ENCODE data around the gene DLX2. TPM values are rescaled to one million over a fixed set of nuclear protein-coding genes. Genes with fewer than 3 reads are reported as not detected.

Gene DLX2
- total RNA-seq, 1 donor from 2014 or later = not detected

DNA sequence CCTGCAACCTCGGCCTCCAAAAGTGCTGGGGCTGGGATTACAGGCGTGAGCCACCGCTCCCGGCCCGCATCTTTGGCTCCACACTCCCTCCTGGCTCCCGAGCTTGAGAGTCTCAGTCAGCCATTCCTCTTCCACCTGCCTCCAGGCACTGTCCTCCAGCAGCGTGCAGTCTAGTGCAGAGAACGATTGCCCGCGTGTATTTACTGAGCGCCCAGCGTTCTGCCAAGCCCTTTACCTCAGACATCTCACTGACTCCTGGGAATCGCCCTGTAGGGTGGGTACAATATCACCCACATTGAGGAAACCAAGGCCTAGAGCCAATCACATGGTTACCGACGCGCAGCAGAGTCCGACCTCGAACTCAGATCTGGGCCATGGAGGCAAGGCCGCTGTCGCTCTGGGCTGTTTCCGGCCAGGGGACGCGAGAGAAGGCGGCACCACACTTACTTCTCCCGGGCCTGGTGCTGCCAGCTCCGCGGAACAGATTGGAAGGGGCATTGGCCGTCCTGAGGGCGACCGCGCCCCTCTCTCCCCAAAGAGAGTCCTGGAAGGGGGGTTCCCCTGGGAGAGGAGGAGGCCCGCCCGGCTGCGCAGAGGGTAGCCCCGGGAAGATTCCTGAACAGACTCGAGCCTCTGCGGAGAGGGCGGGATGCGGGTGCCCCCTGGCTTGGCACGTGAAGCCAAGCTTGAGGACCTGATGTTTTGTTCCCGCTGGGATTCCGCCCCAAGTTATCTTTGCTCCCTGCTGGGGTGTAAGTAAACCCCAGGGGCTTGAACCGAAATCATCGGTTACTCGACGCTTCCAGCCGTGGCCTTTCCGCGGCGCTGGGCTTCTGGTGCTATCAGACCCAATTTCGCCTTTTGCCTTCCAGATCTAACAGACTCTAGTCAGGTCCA, 5.2 kb upstream of the DLX2 start:
- intact Hi-C loops (cut with micrococcal nuclease) = no loop called here

DNA sequence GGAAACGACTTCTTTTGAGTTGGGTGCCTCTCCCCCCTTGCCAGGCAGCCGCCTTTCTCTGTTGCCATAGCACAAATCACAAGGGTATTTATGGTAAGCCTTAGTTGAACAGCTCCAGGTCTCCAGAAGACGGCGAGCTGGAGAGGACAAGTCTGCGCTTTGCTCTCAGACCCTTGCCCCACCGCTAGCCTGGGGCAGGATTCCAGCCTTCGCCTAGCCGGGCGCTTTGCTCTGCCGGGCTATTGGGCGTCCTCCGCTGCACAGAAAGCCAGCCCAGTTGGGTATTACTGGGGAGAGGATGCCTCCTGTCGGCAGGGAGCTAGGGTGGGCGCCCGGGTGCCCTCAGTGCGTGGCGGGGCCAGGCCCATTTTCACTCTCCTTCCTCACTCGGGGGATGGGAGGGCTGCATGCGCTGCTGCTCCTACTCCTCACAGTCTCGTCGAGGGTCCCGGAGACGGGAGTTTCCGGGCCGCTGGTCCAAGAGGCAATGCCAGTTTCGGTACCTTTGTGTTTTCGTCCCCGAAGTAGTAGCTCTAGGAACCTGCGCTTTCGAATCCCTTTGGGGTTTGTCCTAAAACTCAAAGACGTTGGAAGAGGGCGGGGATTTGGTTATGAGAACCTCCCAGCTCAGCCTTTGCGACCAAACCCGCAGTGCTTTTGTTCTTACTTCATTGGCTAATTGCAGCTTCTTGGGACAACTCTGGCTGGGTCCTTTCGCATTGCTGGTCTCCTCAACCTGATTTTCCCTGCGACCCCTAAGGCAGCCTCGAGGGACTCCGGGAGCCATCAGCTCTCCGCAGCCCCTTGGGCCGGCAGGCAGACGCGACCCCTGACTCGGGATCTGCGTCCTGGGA, 3.6 kb upstream of the DLX2 start:
- intact Hi-C loops (cut with micrococcal nuclease) = loop anchor here (1.0 kb wide), 1 partner anchor 20 kb away; no protein-coding TSS in a partner anchor

DNA sequence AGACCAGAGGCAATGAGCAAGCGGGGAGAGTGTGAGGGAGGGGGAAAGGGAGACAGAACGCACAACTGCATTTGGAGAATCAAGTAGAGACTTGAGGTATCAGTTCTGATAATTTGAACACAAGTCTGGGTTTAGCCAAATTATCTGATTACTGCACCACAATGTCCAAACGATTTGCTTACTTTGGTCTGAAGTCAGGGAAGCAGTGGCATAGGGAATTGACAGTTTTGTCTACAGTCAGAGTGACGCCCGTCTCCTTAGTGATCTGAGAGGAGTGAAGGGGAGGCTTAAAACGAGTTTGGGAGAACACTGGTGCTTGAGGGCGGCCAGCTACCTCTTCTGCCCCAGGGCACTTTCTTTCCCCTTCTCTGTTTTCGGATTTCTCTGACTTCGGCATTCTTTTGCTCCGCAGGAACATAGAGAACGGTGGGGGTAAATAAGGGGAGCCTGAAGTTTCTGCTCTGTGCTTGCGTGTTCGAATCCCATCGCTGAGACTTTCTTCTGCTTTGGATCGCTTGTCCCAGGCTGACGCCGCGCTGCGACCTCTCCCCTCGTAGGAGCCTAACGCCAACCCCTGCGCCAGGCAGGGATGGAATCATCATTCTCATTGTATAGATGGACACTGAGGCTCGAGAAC, 2.9 kb upstream of the DLX2 start:
- intact Hi-C loops (cut with micrococcal nuclease) = loop anchor here (1.0 kb wide), 1 partner anchor 19 kb away; no protein-coding TSS in a partner anchor

DNA sequence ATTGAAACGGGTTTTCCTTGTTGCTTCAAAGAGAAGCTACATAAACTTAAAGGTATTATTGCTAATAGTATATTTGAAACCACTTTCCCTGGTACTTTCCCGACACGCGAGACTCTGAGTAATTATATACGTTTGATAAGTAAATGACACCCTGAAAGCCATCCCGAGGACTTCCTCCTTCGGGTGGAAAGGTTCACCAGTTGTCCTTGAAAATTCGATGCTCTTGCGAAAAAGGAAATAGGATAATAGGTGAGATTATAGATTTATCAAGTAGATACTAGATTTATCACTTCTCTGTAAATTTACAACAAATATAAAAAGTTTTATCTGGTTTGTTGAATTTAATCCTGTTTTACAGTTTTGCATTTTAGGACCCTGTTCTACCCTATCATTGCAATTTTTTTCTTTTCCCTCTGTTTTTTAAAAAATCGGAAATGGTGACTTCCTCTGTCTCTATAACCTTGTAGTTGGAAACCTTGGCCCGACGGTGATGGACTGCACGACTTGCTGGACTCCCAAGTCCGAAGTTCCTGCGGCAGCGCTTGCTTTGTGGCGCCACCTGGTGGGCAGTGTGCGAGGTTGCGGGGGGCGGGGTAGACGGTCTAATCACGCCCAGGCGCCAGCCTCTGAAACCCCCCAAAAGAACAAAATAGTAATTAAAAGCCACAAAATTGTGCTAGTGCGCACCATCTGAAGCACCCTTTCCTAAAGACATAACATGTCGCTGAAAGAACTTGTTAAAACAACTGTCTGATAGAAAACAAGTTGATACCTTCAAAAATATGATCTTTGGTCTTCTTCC, 972 bp upstream of the DLX2 start:
- intact Hi-C loops (cut with micrococcal nuclease) = loop anchor here (1.0 to 5.0 kb wide), 10 partner anchors 146 to 1286 kb away; partner anchors contain the start of genes GAD1, PDK1 and SLC25A12

DNA sequence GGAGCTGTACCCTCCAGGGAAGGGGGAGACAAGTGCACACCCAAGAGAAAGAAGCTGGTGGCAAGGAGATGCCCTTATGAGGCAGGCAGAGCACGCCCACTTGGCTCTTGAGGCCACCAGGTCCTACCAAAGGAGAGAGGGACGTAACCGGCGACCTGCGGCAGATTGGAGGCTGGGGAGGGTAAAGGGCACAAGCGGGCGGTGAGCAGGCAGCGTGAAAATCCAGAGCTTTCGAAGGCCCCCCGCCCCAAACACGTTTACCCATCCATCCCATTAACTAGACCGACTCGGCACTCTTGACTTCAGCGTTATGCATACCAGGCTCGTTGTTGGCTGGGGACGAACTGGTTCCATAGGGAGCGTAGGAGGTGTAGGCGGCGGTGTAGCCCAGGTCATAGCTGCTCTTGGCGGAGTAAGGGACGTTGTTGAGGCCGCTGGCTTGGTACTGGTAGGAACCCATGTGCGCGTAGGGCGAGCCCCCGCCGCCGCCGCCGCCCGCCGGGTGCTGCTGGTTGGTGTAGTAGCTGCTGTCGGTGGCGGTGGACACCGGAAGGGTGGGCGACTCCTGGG, 794 bp downstream of the DLX2 start:
- intact Hi-C loops (cut with micrococcal nuclease) = loop anchor here (1.0 to 5.0 kb wide), 5 partner anchors 8 to 1285 kb away; partner anchors contain the start of genes GAD1, PDK1 and SLC25A12

DNA sequence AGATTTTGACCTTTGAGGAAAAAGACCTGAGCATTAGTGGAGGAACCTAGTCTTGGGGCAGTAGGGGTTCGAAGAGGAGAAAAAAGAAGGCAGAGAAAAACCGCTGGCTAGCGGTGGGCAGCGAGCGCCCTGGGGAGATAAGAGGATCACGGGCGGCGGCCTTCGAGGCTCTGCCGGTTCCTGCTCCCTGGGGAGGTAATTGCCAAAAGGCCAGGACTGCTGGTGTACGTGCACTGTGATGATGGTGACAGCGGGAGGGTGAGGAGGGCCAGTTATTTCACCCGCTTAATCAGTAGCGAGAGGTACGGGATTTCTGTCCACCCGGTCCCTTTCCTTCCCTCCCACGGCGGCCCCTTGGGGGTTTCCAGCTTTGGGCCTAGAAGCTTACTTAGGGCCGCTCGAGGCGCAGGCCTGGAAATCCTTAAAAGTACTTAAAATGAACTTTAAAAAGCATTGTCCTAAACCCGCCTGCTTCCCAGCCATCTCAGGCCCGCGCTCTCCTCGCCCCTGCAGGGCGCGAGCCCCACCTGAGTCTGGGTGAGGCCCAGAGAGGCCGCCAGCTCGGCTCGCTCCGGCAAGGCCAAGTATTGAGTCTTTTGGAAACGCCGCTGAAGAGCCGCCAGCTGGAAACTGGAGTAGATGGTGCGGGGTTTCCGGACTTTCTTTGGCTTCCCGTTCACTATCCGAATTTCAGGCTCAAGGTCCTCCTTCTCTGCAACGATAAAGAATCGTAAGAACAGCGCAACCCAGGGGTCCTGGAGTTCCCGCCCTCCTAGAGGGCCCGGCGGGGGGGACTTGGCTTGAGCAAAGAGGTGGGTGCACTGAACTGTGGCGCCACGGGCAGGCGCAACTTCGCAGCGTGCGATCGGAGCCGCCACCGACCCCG, 1.5 kb downstream of the DLX2 start:
- intact Hi-C loops (cut with micrococcal nuclease) = loop anchor here (5.0 kb wide), 3 partner anchors 209 to 1284 kb away; partner anchors contain the start of genes GAD1, PDK1 and SLC25A12

DNA sequence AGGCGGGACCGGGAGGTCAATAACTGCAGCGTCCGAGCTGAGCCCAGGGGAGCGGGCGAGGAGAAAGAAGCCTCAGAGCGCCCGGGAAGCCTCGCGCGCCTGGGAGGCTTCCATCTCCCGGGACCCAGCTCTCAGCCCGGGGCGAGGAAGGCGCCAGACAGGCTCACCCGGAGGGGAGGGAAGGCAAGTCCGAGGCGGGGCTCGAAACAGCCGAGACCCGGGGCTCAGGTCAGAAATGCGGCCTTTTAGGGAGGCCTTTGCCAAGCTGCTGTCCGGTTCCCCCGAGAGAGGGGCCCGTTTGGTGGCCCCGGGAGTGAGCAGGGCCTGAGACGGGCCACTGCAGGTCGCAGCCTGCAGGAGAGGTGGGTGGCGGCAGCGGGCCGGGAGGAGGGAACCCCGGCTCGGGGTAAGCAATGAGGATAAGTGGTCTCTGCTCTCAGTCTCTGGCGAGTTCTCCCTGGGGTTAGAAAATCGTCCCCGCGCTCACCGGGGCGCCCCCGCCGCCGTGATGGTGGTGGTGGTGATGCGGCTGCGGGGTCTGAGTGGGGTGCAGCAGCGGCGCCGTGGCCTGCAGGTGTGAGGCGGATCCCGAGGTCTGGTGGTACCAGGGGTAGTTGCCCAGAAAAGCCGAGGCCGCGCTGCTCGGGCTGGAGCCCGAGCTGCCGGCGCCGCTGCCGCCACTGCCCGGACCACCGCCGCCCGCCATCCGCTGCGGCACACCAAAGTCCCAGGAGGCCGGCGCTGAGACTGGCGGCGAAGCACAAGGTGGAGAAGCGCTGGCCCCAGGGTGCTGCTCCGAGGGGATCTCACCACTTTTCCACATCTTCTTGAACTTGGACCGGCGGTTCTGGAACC, 2.4 kb downstream of the DLX2 start:
- intact Hi-C loops (cut with micrococcal nuclease) = loop anchor here (5.0 kb wide), 3 partner anchors 208 to 1283 kb away; partner anchors contain the start of genes GAD1, PDK1 and SLC25A12

DNA sequence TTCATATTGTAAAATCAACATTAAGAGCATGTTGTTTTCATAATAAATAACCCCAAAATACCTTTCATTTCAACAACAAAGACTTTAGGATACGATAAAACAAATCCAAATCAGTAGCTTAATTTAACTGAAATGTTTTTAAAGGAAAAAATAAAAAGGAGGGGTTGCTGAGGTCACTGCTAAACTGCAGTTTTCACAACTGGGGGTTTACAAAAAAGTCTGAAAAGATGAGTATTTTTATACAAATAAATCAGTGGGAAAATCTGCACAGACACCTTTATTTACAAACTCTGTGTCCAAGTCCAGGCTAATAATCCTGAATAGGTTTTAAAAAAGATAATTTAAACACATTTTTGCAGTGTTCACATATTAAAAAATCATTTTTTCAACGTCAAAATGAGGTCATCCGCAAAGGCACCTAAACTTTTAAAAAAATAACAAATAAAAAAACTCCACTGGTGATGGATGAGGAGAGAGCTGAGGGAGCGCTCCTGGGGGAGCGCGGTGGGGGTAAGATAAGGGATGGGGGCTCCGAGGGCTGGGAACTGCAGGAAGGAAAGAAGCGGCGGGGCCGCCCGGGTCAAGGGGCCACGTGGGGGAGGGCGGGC, 3.1 kb downstream of the DLX2 start:
- intact Hi-C loops (cut with micrococcal nuclease) = loop anchor here (5.0 to 10.0 kb wide), 5 partner anchors 207 to 1382 kb away; partner anchors contain the start of genes GAD1, GORASP2, PDK1 and SLC25A12

DNA sequence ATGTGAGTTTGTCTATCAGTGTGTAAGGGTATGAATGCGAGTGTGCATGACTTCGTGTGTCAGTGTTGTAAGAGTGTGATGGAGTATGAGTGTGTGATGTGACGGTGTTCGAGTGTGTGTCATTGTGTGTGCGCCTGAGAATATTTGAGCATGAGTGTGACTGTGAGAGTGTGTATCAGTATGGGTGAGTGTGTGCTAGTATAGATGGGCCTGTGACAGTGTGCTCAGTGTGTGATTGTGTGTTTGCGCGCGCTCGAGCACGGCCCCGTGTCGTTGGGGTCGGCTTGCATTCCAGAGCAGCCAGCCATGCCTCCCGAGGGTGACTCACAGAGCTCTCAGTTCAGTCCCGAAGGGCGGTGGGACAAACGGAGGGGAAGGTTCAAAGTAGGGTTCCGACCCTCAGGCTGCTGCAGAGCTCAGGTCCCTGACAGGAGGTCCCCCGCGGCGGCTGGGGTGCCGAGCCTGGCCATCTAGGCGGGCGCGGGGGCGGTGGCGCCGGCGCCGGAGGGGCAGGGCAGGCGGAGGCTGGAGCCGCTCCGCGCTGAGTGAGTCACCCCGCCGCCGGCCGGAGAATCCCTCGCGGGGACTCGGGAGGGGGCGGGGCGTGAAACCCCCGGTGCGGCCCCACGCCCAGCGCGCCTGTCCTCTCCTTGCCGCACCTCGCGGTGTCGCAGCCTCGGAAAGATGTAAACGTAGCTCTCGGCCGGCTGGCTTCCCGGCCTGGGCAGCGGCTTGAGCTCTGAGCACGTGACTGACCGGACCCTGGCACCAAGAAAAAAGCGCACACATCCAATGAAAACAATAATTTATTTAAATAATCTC, 3.8 kb downstream of the DLX2 start:
- intact Hi-C loops (cut with micrococcal nuclease) = loop anchor here (5.0 to 10.0 kb wide), 2 partner anchors 1174 to 1382 kb away; partner anchors contain the start of genes GORASP2 and SP5

DNA sequence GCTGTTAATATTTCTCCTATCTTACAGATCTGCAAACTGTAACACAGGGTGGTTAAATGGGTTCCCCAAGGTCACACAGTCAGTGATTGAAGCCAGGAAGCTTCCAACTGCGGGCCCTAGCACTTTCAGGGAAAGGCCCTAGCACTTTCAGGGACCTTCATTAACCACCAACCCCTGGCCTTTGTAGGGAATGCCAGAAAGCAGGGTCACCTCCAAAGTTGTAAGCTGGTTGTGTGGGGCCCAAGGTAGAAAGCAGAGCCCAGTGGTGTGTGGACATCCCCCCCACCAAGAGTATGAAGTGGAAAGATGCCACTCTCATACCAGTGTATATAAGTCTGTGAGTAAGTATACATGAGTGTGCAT, 4.4 kb downstream of the DLX2 start:
- intact Hi-C loops (cut with micrococcal nuclease) = loop anchor here (5.0 to 10.0 kb wide), 2 partner anchors 1173 to 1381 kb away; partner anchors contain the start of genes GORASP2 and SP5

DNA sequence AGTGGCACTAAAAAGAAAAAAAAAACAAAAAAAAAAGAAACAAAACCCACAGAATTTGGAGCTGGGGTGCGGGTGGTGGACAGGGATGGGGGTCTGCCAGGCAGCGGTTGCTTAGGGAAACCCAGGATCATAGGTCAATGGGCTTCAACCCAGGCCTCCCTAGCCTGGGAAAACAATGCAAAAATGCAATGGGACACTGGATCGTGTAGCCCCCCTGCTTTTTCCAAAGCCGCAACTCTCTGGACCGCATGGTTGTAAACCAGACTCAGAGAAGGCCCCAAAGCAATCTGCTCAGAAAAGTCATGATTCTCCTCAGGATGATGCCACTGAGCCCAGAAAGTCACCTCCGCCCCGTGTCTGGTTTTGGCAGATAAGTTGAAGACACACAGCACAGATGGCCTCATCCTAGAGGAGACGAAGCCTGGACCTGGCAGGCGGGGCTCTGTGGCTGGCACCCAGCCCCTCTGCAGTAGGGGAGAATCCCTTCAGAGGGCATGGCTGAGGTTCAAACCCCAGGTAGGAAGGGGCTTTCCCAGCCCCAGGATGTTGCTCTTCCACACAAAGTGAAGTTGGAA, 5.1 kb downstream of the DLX2 start:
- intact Hi-C loops (cut with micrococcal nuclease) = loop anchor here (5.0 to 10.0 kb wide), 2 partner anchors 1173 to 1380 kb away; partner anchors contain the start of genes GORASP2 and SP5

DNA sequence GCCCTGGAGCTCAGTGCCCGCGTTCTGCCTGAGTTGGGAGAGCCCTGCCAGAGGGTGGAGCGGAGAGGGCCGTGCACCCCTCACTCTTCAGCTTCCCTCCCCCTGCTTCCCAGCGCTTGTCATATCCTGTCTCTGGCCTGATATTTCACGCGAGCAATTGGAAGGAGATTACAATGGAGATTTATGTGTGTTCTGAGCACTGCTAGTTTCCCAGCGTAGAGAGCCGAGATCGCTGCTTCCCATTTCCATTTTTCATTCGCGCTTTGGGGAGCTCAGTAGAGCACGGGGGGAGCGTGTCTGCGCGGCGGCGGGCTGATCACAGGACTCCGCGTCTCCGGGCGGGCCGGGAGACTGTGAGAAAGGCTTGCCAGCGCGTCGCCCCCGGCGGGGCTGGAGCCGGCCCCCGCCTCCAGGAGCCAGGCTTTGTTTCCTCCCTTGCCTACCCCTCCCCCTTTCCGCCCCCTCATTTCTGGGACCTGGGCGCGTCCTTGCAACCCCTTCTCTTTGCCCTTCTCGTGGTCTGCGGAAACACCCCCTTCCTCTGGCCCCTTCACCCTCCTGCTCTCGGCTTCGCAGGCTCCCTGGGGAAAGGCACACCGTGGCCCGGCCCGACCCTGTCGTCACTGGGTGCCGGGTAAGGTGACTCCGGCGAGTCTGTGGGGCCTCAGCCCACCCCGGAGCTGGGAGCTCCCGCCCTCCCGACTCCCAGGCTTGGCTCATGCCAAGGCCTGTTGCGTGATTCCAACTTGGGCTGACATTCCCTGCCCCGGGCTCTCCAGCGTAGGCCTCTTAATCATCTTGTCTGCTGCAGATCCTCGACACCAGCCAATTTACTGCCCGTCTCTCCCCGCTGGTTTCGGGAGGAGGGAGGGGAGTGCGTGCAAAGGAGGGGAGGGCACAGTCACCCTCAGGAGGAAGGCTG, 5.8 kb downstream of the DLX2 start:
- intact Hi-C loops (cut with micrococcal nuclease) = loop anchor here (5.0 to 10.0 kb wide), 2 partner anchors 1172 to 1380 kb away; partner anchors contain the start of genes GORASP2 and SP5

DNA sequence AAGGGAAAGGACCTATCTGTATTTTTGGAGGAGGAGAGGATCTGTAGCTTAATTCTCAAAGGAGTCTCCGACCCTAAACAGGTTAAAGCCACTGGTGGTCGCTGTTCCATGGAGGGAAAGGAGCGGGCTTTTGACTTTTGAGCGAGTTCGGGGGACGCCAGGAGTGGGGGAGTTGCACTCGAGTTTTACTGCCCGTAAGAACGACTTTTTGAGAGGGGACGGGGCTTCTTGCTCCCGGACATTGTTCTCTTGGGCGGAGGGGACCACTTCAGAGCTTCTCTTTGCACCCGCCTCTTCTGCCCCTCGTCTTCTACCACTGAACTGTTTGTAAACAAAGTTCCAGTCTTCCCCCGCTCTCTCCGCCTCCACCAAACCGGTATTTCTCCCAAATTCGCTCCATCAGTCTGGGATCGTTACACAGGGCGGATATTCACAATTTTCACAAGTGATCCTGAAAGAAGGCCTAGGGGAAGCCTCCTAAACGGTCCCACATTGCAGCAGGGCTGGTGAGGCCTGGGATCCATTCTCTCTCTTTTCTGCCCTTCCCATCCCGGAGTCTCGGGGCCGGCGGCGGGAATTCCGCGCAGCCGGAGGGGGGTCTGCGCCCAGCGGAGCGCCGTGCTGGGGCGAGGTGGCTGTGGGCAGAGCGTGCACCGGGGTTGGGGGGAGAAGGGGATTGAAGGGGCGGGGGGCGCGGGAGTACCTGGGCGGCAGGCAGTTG, 6.6 kb downstream of the DLX2 start:
- intact Hi-C loops (cut with micrococcal nuclease) = loop anchor here (1.0 to 10.0 kb wide), 3 partner anchors 10 to 1379 kb away; partner anchors contain the start of genes GORASP2 and SP5
